Amniotic epithelial cell (primary cell): ENCODE results near the gene CHD6.

ENCODE experiments used
- DNase-seq: peaks from one replicate; pipeline ENCODE4 v3.0.0-alpha.2; 2010; ENCODE audit warnings: low read depth

CHD6 gene

GRCh38 chr20:41506192-41506915, 111.8 kb downstream of the CHD6 start:
- no peak for DNase-seq

GRCh38 chr20:41505184-41505583, 113.0 kb downstream of the CHD6 start:
- no peak for DNase-seq

GRCh38 chr20:41501376-41501775, 116.8 kb downstream of the CHD6 start:
- DNase-seq, result peak; percentile 67

GRCh38 chr20:41499961-41500725, 118.0 kb downstream of the CHD6 start:
- peak; percentile 42 for DNase-seq

- no peak for DNase-seq
Measured at GRCh38 chr20:41499064-41499463, 119.1 kb downstream of the CHD6 start.

- DNase-seq, result peak; percentile 94
Measured at GRCh38 chr20:41497186-41497895, 120.8 kb downstream of the CHD6 start.

GRCh38 chr20:41494451-41494850, 123.7 kb downstream of the CHD6 start:
- no peak for DNase-seq

- peak; percentile 62 for DNase-seq
Measured at GRCh38 chr20:41483553-41483930, 134.6 kb downstream of the CHD6 start.

- DNase-seq, result peak; percentile 96
Measured at GRCh38 chr20:41482647-41483552, 135.3 kb downstream of the CHD6 start.

GRCh38 chr20:41480054-41480770, 138.0 kb downstream of the CHD6 start:
- peak; percentile 55 for DNase-seq

- no peak for DNase-seq
Measured at GRCh38 chr20:41479113-41479512, 139.1 kb downstream of the CHD6 start.

GRCh38 chr20:41478026-41478425, 140.2 kb downstream of the CHD6 start:
- no peak for DNase-seq

- no peak for DNase-seq
Measured at GRCh38 chr20:41476446-41476845, 141.7 kb downstream of the CHD6 start.

GRCh38 chr20:41476013-41476441, 142.2 kb downstream of the CHD6 start:
- peak; percentile 25 for DNase-seq

- DNase-seq, result peak; percentile 17
Measured at GRCh38 chr20:41475503-41475902, 142.7 kb downstream of the CHD6 start.

- DNase-seq, result no peak
Measured at GRCh38 chr20:41470362-41471095, 147.6 kb downstream of the CHD6 start.

GRCh38 chr20:41469868-41470267, 148.3 kb downstream of the CHD6 start:
- no peak for DNase-seq

GRCh38 chr20:41468994-41469600, 149.1 kb downstream of the CHD6 start:
- DNase-seq, result no peak

- no peak for DNase-seq
Measured at GRCh38 chr20:41467690-41468089, 150.5 kb downstream of the CHD6 start.

GRCh38 chr20:41467220-41467619, 151.0 kb downstream of the CHD6 start:
- DNase-seq, result no peak
